Stimulated activated CD8-positive, alpha-beta memory T cell treated with anti-CD3 and anti-CD28 coated beads, Interleukin-2, amount 100 ng/mL, for 1 hour (primary cell): ENCODE data around the gene HERPUD2.
"Not testable (repeated sequence)": the region's sequence is repeated elsewhere in the genome, so short reads cannot be mapped to it uniquely, and the experiment has no call there.

Experiments
- DNase-seq, 2 donors: peaks; one replicate each; pipeline ENCODE4 v3.0.0-alpha.2; 2020; ENCODE audit warnings: low read depth in 2 of 2

The HERPUD2 gene

GRCh38 chr7:35613150-35613549, 81.8 kb downstream of the HERPUD2 start:
- no peak for DNase-seq

- DNase-seq: no peak
These were observed 89.2 kb downstream of the HERPUD2 start for GRCh38 chr7:35605760-35606159.

GRCh38 chr7:35604595-35604994, 90.3 kb downstream of the HERPUD2 start:
- no peak for DNase-seq

- DNase-seq: no peak
These were observed 95.3 kb downstream of the HERPUD2 start for GRCh38 chr7:35599645-35600044.

GRCh38 chr7:35599061-35599460, 95.9 kb downstream of the HERPUD2 start:
- DNase-seq: no peak

GRCh38 chr7:35596061-35596460, 98.9 kb downstream of the HERPUD2 start:
- no peak for DNase-seq

- DNase-seq: no peak
These were observed 101.0 kb downstream of the HERPUD2 start for GRCh38 chr7:35593899-35594298.

GRCh38 chr7:35588647-35589046, 106.3 kb downstream of the HERPUD2 start:
- DNase-seq: no peak

GRCh38 chr7:35584990-35585389, 109.9 kb downstream of the HERPUD2 start:
- no peak for DNase-seq

GRCh38 chr7:35584533-35584932, 110.4 kb downstream of the HERPUD2 start:
- DNase-seq: not testable (repeated sequence)
